Measurements from ENCODE around the gene HIGD1A.
"Not testable (repeated sequence)": the region's sequence is repeated elsewhere in the genome, so short reads cannot be mapped to it uniquely, and the experiment has no call there.

The HIGD1A gene

GRCh38 chr3:42827654-42828053 lies 23.4 kb upstream of the HIGD1A start:
- DNase-seq, result no peak

- DNase-seq, result no peak
Observed at GRCh38 chr3:42827023-42827422, 22.7 kb upstream of the HIGD1A start.

GRCh38 chr3:42826141-42826540 lies 21.9 kb upstream of the HIGD1A start:
- no peak for DNase-seq

GRCh38 chr3:42823351-42823750 lies 19.1 kb upstream of the HIGD1A start:
- no peak for DNase-seq

GRCh38 chr3:42822828-42823227 lies 18.5 kb upstream of the HIGD1A start:
- no peak for DNase-seq

- no peak for DNase-seq
Observed at GRCh38 chr3:42820746-42821051, 16.4 kb upstream of the HIGD1A start.

GRCh38 chr3:42819351-42819965 lies 15.2 kb upstream of the HIGD1A start:
- no peak for DNase-seq

GRCh38 chr3:42815826-42816225 lies 11.5 kb upstream of the HIGD1A start:
- no peak for DNase-seq

- no peak for DNase-seq
Observed at GRCh38 chr3:42814914-42815507, 10.7 kb upstream of the HIGD1A start.

GRCh38 chr3:42814246-42814645 lies 10.0 kb upstream of the HIGD1A start:
- DNase-seq, result no peak

- not testable (repeated sequence) for DNase-seq
Observed at GRCh38 chr3:42811118-42811883, 7.0 kb upstream of the HIGD1A start.

- not testable (repeated sequence) for DNase-seq
Observed at GRCh38 chr3:42810706-42811105, 6.4 kb upstream of the HIGD1A start.

- no peak for DNase-seq
Observed at GRCh38 chr3:42809202-42809601, 4.9 kb upstream of the HIGD1A start, which contains the start of gene ACKR2. Gene ACKR2, plus strand, starts transcription at chr3:42809445. Its CDS starts 55,058 bp downstream, at chr3:42864503.

GRCh38 chr3:42807929-42808328 lies 3.6 kb upstream of the HIGD1A start:
- DNase-seq, result no peak

GRCh38 chr3:42805141-42805821 lies 991 bp upstream of the HIGD1A start:
- no peak for DNase-seq

GRCh38 chr3:42804831-42805132 lies 492 bp upstream of the HIGD1A start:
- no peak for DNase-seq

- no peak for DNase-seq
Observed at GRCh38 chr3:42803414-42804105, 730 bp downstream of the HIGD1A start.

GRCh38 chr3:42802876-42803413 lies 1.3 kb downstream of the HIGD1A start:
- no peak for DNase-seq

GRCh38 chr3:42801784-42802183 lies 2.5 kb downstream of the HIGD1A start:
- no peak for DNase-seq

- no peak for DNase-seq
Observed at GRCh38 chr3:42801048-42801620, 3.2 kb downstream of the HIGD1A start.

GRCh38 chr3:42800251-42800650 lies 4.0 kb downstream of the HIGD1A start:
- no peak for DNase-seq

GRCh38 chr3:42799376-42799775 lies 4.9 kb downstream of the HIGD1A start:
- DNase-seq, result no peak

All from activated naive CD4-positive, alpha-beta T cell (primary cell).